IMR-90 (cell line): ENCODE measurements around the gene GFOD2. TPM values are rescaled to one million over a fixed set of nuclear protein-coding genes. Genes with fewer than 3 reads are reported as not detected.
A peak's percentile ranks its signal among the peaks of the same experiment; 100 is the strongest.

Experiments used
- ATAC-seq: fragments of 200-7000 bp; cut with Tn5 transposase; 2 replicates; pipeline ENCODE4 v1.9.1; 2020; ENCODE audit warnings: low read depth, mild to moderate bottlenecking, moderate library complexity
- BruUV-seq: library from RNA; stranded (reverse); fragments of 400-500 nt; replicated peaks from 2 replicates; lab custom pipeline; 2021; lab: Mats Ljungman, UMichigan
- CTCF ChIA-PET: fragments of 300-600 bp; formaldehyde crosslinking; extraction: SDS; loops from one replicate; lab custom pipeline; 2021; ENCODE audit warnings: antibody characterized with exemption; lab: Yijun Ruan, JAX
- POLR2A ChIA-PET: fragments of 300-600 bp; sonication (Branson Sonifier 250); formaldehyde crosslinking; loops from one replicate; lab custom pipeline; 2022; ENCODE audit warnings: antibody characterized with exemption; ENCODE audit not compliant: unreplicated experiment; lab: Charles Lee
- DNase-seq: peaks from one replicate; pipeline ENCODE4 v3.0.0; 2013
- H2AFZ ChIP-seq: replicated peaks from 2 replicates; pipeline ENCODE3; 2013; ENCODE audit warnings: low read length, mild to moderate bottlenecking; ENCODE audit not compliant: poor library complexity
- H2AK5ac ChIP-seq: 2 replicates; pipeline ENCODE4 v1.6.1; 2013; ENCODE audit warnings: low read depth, low read length, inconsistent platforms
- H2AK9ac ChIP-seq: replicated peaks from 2 replicates; pipeline ENCODE3; 2013; ENCODE audit warnings: mild to moderate bottlenecking, low read depth, low read length, moderate library complexity; ENCODE audit not compliant: poor library complexity
- H2BK120ac ChIP-seq: 2 replicates; pipeline ENCODE4 v1.6.1; 2013; ENCODE audit warnings: low read depth, low read length, inconsistent platforms
- H2BK15ac ChIP-seq: 3 replicates; pipeline ENCODE4 v1.6.1; 2013; ENCODE audit warnings: low read depth, low read length, inconsistent platforms
- H2BK20ac ChIP-seq: 2 replicates; pipeline ENCODE4 v1.6.1; 2013; ENCODE audit warnings: low read depth, mild to moderate bottlenecking, inconsistent platforms, low read length, moderate library complexity
- H2BK5ac ChIP-seq: 2 replicates; pipeline ENCODE4 v1.6.1; 2013; ENCODE audit warnings: mild to moderate bottlenecking, low read depth, low read length, inconsistent platforms; ENCODE audit not compliant: poor library complexity, severe bottlenecking
- H3K14ac ChIP-seq: replicated peaks from 2 replicates; pipeline ENCODE4 v1.6.1; 2013; ENCODE audit warnings: low read depth, low read length, inconsistent platforms
- H3K18ac ChIP-seq: 2 replicates; pipeline ENCODE4 v1.6.1; 2013; ENCODE audit warnings: low read depth, low read length, control low read depth
- H3K23ac ChIP-seq: 2 replicates; pipeline ENCODE4 v1.6.1; 2013; ENCODE audit warnings: low read depth, low read length, inconsistent platforms
- H3K27ac ChIP-seq: 2 replicates; pipeline ENCODE4 v1.5.1; 2013; ENCODE audit warnings: mild to moderate bottlenecking, control low read depth, low read length; ENCODE audit not compliant: insufficient read depth
- H3K27me3 ChIP-seq: 2 replicates; pipeline ENCODE4 v1.6.1; 2013; ENCODE audit warnings: low read length; ENCODE audit not compliant: control insufficient read depth, insufficient read depth
- H3K36me3 ChIP-seq: 2 replicates; pipeline ENCODE4 v1.6.1; 2013; ENCODE audit warnings: low read length, mixed read lengths; ENCODE audit not compliant: control insufficient read depth, insufficient read depth
- H3K4ac ChIP-seq: 2 replicates; pipeline ENCODE4 v1.6.1; 2013; ENCODE audit warnings: low read depth, low read length, inconsistent platforms
- H3K4me1 ChIP-seq: 2 replicates; pipeline ENCODE4 v1.6.1; 2013; ENCODE audit warnings: low read length, mixed read lengths; ENCODE audit not compliant: control insufficient read depth, insufficient read depth
- H3K4me2 ChIP-seq: 2 replicates; pipeline ENCODE4 v1.6.1; 2013; ENCODE audit warnings: low read depth, mild to moderate bottlenecking, control low read depth, low read length, moderate library complexity
- H3K4me3 ChIP-seq: 2 replicates; pipeline ENCODE4 v1.5.1; 2013; ENCODE audit warnings: low read depth, mild to moderate bottlenecking, control low read depth, low read length, moderate library complexity; ENCODE audit not compliant: insufficient read depth
- H3K56ac ChIP-seq: 2 replicates; pipeline ENCODE4 v1.6.1; 2013; ENCODE audit warnings: low read length, inconsistent platforms; ENCODE audit not compliant: insufficient read depth; ENCODE audit errors: extremely low read depth
- H3K79me1 ChIP-seq, 2 experiments: 2 replicates each; pipeline ENCODE4 v1.6.1; 2013; ENCODE audit warnings: low read length in 2 of 2, inconsistent platforms in 1 of 2, low read depth in 1 of 2
- H3K9ac ChIP-seq: 2 replicates; pipeline ENCODE4 v1.6.1; 2013; ENCODE audit warnings: low read depth, low read length, control low read depth
- H3K9me1 ChIP-seq: 2 replicates; pipeline ENCODE4 v1.6.1; 2013; ENCODE audit warnings: low read length, inconsistent platforms; ENCODE audit not compliant: insufficient read depth
- H3K9me3 ChIP-seq: 2 replicates; pipeline ENCODE4 v1.6.1; 2013; ENCODE audit warnings: low read length; ENCODE audit not compliant: control insufficient read depth, insufficient read depth
- H4K20me1 ChIP-seq: 2 replicates; pipeline ENCODE4 v1.6.1; 2013; ENCODE audit warnings: low read length, inconsistent platforms; ENCODE audit not compliant: insufficient read depth
- H4K5ac ChIP-seq: 2 replicates; pipeline ENCODE4 v1.6.1; 2013; ENCODE audit warnings: mild to moderate bottlenecking, low read depth, low read length, control low read depth
- H4K8ac ChIP-seq, 2 experiments: 2 replicates each; pipeline ENCODE4 v1.6.1; 2013; ENCODE audit warnings: low read depth in 2 of 2, low read length in 2 of 2, control low read depth in 1 of 2, inconsistent platforms in 1 of 2
- H4K91ac ChIP-seq: 2 replicates; pipeline ENCODE4 v1.6.1; 2013; ENCODE audit warnings: low read depth, low read length, inconsistent platforms; ENCODE audit not compliant: insufficient read depth
- CTCF ChIP-seq: conservative IDR thresholded peaks from 2 replicates; pipeline ENCODE4 v1.5.1; 2012; ENCODE audit warnings: mild to moderate bottlenecking, low read depth, low read length, improper control_type of control experiment
- MAZ ChIP-seq: IDR thresholded peaks from 2 replicates; pipeline ENCODE4 v1.6.1; 2012; ENCODE audit warnings: low read depth, mild to moderate bottlenecking, low read length, improper control_type of control experiment, moderate library complexity, borderline replicate concordance
- RCOR1 ChIP-seq: IDR thresholded peaks from 2 replicates; pipeline ENCODE4 v1.6.1; 2012; ENCODE audit warnings: mild to moderate bottlenecking, low read length, improper control_type of control experiment; ENCODE audit not compliant: insufficient replicate concordance
- WGBS, 2 experiments: methylation state at CpG; one replicate each; pipeline versions ENCODE4 v1.1.5 to v1.1.7; 2013; ENCODE audit warnings: missing lambda C conversion rate in 2 of 2; ENCODE audit not compliant: insufficient read length in 1 of 2; ENCODE audit errors: extremely low coverage in 2 of 2; 5-methylcytosine and 5-hydroxymethylcytosine counted together
- dilution Hi-C: fragments of 300-500 bp; cut with HindIII; formaldehyde crosslinking; loops from one replicate; pipeline ENCODE4 v1.14.3; 2018; ENCODE audit warnings: low sequenced_read_pairs; ENCODE audit not compliant: unreplicated experiment
- in situ Hi-C: fragments of 300-500 bp; cut with MboI; formaldehyde crosslinking; loops from 3 replicates; pipeline ENCODE4 v1.14.3; 2019; ENCODE audit warnings: low sequenced_read_pairs, inconsistent platforms, mixed read lengths
- intact Hi-C: fragments of 100-400 bp; cut with micrococcal nuclease; formaldehyde crosslinking; loops from 2 replicates; pipeline ENCODE4 v1.10.0; 2022
- polyA plus RNA-seq, 3 experiments: library from polyadenylated mRNA; depleted of rRNA; stranded (reverse); fragments of >200 nt; gene quantifications; 2 replicates each; pipeline ENCODE4 v1.2.3, GENCODE V29; 2012; ENCODE audit warnings: low replicate concordance in 1 of 3
- total RNA-seq: library from RNA; depleted of rRNA; stranded (reverse); fragments of >200 nt; gene quantifications from 2 replicates; pipeline ENCODE4 v1.2.3, GENCODE V29; 2012

GFOD2 gene
- total and polyA plus RNA-seq, 2 of the 4 experiments (the other 2 are of a cell fraction), result 12.3 to 18.1 TPM

GRCh38 chr16:67718668-67719047 is 458 bp downstream of the GFOD2 start:
- H3K27ac ChIP-seq, result peak overlapping the region; percentile 75
- intact Hi-C loops (loop anchor here (5.0 kb wide), 1 partner anchor 89 kb away; the partner anchor contains the start of genes RANBP10 and TSNAXIP1), in situ Hi-C loops (no loop called here), dilution Hi-C loops (no loop called here)
- H3K4me1 ChIP-seq, result peaks cover 8% of the 10 kb centered on the region
- H3K56ac ChIP-seq, result peak overlapping the region; percentile 76; the same call in 1 of the 2 replicates
- DNase-seq, result no peak
- H2AFZ ChIP-seq, result peak overlapping the region; percentile 96
- BruUV-seq, result no TSS peak
- peaks cover 8% of the 10 kb centered on the region; the same call in 1 of the 2 replicates for H4K20me1 ChIP-seq
- peak overlapping the region; percentile 72 for H3K9ac ChIP-seq
- H2BK15ac ChIP-seq, result no peak overlapping the region
- H3K9me3 ChIP-seq, result no peaks in the 10 kb centered on the region
- peaks cover 16% of the 10 kb centered on the region; the same call in 1 of the 2 replicates for H3K9me1 ChIP-seq
- 0 out of 2 replicates have a peak overlapping the region, but pooled peaks have one; percentile 25 for H3K18ac ChIP-seq
- H3K79me1 ChIP-seq, result peaks cover 16 to 42% of the 10 kb centered on the region in 2 experiments
- no peak overlapping the region for H2BK20ac ChIP-seq
- H3K4ac ChIP-seq, result peak overlapping the region; percentile 4
- H3K4me3 ChIP-seq, result peak overlapping the region; percentile 89
- H4K8ac ChIP-seq, result peak overlapping the region; percentile 28 to 55; a peak in 2 of 4 replicates
- peaks cover 2% of the 10 kb centered on the region; the same call in 1 of the 2 replicates for H3K36me3 ChIP-seq
- no peak overlapping the region; the same call in 1 of the 2 replicates for H4K91ac ChIP-seq
- ATAC-seq, result peak; percentile 4
- H2BK120ac ChIP-seq, result no peak overlapping the region
- peak overlapping the region; percentile 80; the same call in 1 of the 2 replicates for H2AK5ac ChIP-seq
- H2AK9ac ChIP-seq, result peak overlapping the region; percentile 13
- ChIA-PET POLR2A (interaction anchor here (0.7 kb wide), 1 partner anchor 777 kb away, joined by 3 read pairs; no protein-coding TSS in a partner anchor), CTCF (interaction anchor here (0.5 to 1.3 kb wide), 2 partner anchors 46 to 305 kb away, joined by 3 read pairs; no protein-coding TSS in a partner anchor)
- peak overlapping the region; percentile 100 for H3K4me2 ChIP-seq
- WGBS, 2 experiments, result 0% methylated on average over 2 of the region's 14 CpGs; no CpG with 5 or more reads in 1 of the 2 experiments
- peak overlapping the region; percentile 54 for H4K5ac ChIP-seq
- H2BK5ac ChIP-seq, result peak overlapping the region; percentile 45
- TF ChIP-seq MAZ (no peak), RCOR1 (no peak), CTCF (no peak)
- peak overlapping the region; percentile 73 for H3K14ac ChIP-seq
- peak overlapping the region; percentile 87; the same call in 1 of the 2 replicates for H3K23ac ChIP-seq
- H3K27me3 ChIP-seq, result no peaks in the 10 kb centered on the region
